Esophagus muscularis mucosa (tissue), 4 donors: Measurements from ENCODE around the gene IL32. TPM values are rescaled to one million over a fixed set of nuclear protein-coding genes. Genes with fewer than 3 reads are reported as not detected.

Experiments
- DNase-seq: peaks from one replicate; pipeline ENCODE4 v3.0.0-alpha.2; 2017; ENCODE audit errors: extremely low spot score
- H3K27ac ChIP-seq, 4 donors: fragments of 200-600 bp; sonication (generic); replicated peaks in 1 of 4; 1 replicate in 3 of 4; 2 replicates in 1 of 4; pipeline ENCODE4 v1.5.1; 2016 to 2019; ENCODE audit warnings: mild to moderate bottlenecking in 1 of 4
- H3K27me3 ChIP-seq, 4 donors: fragments of 200-600 bp; sonication (generic); one replicate each; pipeline versions ENCODE4 v1.5.1 to v1.6.0; 2016 to 2019
- H3K36me3 ChIP-seq, 4 donors: fragments of 200-600 bp; sonication (generic); one replicate each; pipeline ENCODE4 v1.5.1; 2016 to 2019
- H3K4me1 ChIP-seq, 4 donors: fragments of 200-600 bp; sonication (generic); one replicate each; pipeline ENCODE4 v1.5.1; 2016 to 2019
- H3K4me3 ChIP-seq, 4 donors: fragments of 200-600 bp; sonication (generic); 1 replicate in 2 of 4; 2 replicates in 2 of 4; pipeline ENCODE4 v1.5.1; 2016 to 2019; ENCODE audit warnings: mild to moderate bottlenecking in 4 of 4, moderate library complexity in 1 of 4
- H3K9me3 ChIP-seq, 4 donors: fragments of 200-600 bp; sonication (generic); 1 replicate in 3 of 4; 2 replicates in 1 of 4; pipeline ENCODE4 v1.5.1; 2016 to 2019
- CTCF ChIP-seq, 3 experiments: fragments of 200-600 bp in 2 of 3; fragments of 450-650 bp in 1 of 3; sonication (generic) in 2 of 3; IDR thresholded peaks; one replicate each; pipeline ENCODE4 v1.5.1; 2017 to 2019; ENCODE audit warnings: antibody characterized with exemption in 3 of 3, mild to moderate bottlenecking in 2 of 3, moderate library complexity in 1 of 3
- EP300 ChIP-seq: sonication (generic); formaldehyde crosslinking; IDR thresholded peaks from one replicate; pipeline ENCODE4 v1.6.1; 2017; ENCODE audit warnings: antibody characterized with exemption
- POLR2A ChIP-seq: fragments of 450-650 bp; IDR thresholded peaks from one replicate; pipeline ENCODE4 v1.6.1; 2017; ENCODE audit warnings: antibody characterized with exemption, moderate library complexity, mild to moderate bottlenecking, low read depth
- POLR2AphosphoS5 ChIP-seq, 2 donors: sonication (generic); formaldehyde crosslinking; IDR thresholded peaks; one replicate each; pipeline ENCODE4 v1.6.1; 2017; ENCODE audit warnings: antibody characterized with exemption in 2 of 2
- WGBS: methylation state at CpG from one replicate; pipeline ENCODE4 v1.1.5; 2018; 5-methylcytosine and 5-hydroxymethylcytosine counted together
- intact Hi-C: fragments of 100-400 bp; cut with DNase I; formaldehyde crosslinking; loops from one replicate; pipeline ENCODE4 v1.15.1; 2023
- total RNA-seq, 4 donors: library from RNA; depleted of rRNA; stranded (reverse); fragments of >200 nt; gene quantifications; one replicate each; pipeline versions ENCODE4 v1.1.0 to v1.2.1, GENCODE V29; 2016

IL32 gene
- total RNA-seq, 4 donors from 2014 or later = 13.7 to 40.8 (median 31.2) TPM

- Histone ChIP-seq H3K4me3 (no peak overlapping the region), H3K36me3 (peaks cover 11 to 23% (median 20%) of the 10 kb centered on the region in 4 donors), H3K9me3 (no peaks in the 10 kb centered on the region), H3K4me1 (peaks cover 48 to 73% (median 66%) of the 10 kb centered on the region in 4 donors), H3K27ac (no peak overlapping the region), H3K27me3 (peaks cover 0 to 26% (median 17%) of the 10 kb centered on the region in 4 donors)
- DNase-seq = no peak
- WGBS = 92% methylated on average over 8 of the region's 8 CpGs
- TF ChIP-seq CTCF (IDR thresholded peaks at IDR 0.05) (no peak), POLR2AphosphoS5 (IDR thresholded peaks at IDR 0.05) (no peak), POLR2A (no peak), EP300 (no peak)
- intact Hi-C loops = no loop called here
Measured at GRCh38 chr16:3026003-3026378, 39.4 kb upstream of the IL32 start.

- no peak overlapping the region for H3K27ac ChIP-seq
- intact Hi-C loops = no loop called here
- no peak for TF ChIP-seq EP300
- no peak for TF ChIP-seq POLR2AphosphoS5 (IDR thresholded peaks at IDR 0.05)
- TF ChIP-seq POLR2A = no peak
- no peak for TF ChIP-seq CTCF (IDR thresholded peaks at IDR 0.05)
- H3K36me3 ChIP-seq = peaks cover 11 to 20% (median 19%) of the 10 kb centered on the region in 4 donors
- DNase-seq = no peak
- WGBS = 94% methylated on average over 24 of the region's 24 CpGs
- peaks cover 40 to 65% (median 57%) of the 10 kb centered on the region in 4 donors for H3K4me1 ChIP-seq
- H3K27me3 ChIP-seq = peaks cover 0 to 33% (median 21%) of the 10 kb centered on the region in 4 donors
- no peaks in the 10 kb centered on the region for H3K9me3 ChIP-seq
- no peak overlapping the region for H3K4me3 ChIP-seq
Measured at GRCh38 chr16:3026609-3027488, 38.6 kb upstream of the IL32 start.

- Histone ChIP-seq H3K27ac (no peak overlapping the region), H3K27me3 (peaks cover 0 to 39% (median 21%) of the 10 kb centered on the region in 4 donors), H3K4me1 (peaks cover 34 to 59% (median 51%) of the 10 kb centered on the region in 4 donors), H3K36me3 (peaks cover 11 to 20% (median 19%) of the 10 kb centered on the region in 4 donors), H3K9me3 (no peaks in the 10 kb centered on the region), H3K4me3 (no peak overlapping the region)
- WGBS = 95% methylated on average over 4 of the region's 8 CpGs
- TF ChIP-seq POLR2A (no peak), POLR2AphosphoS5 (IDR thresholded peaks at IDR 0.05) (no peak), CTCF (IDR thresholded peaks at IDR 0.05) (no peak)
- intact Hi-C loops = no loop called here
- DNase-seq = no peak
Measured at GRCh38 chr16:3027489-3027795, 38.0 kb upstream of the IL32 start.

GRCh38 chr16:3027983-3028715 is 37.3 kb upstream of the IL32 start:
- intact Hi-C loops = loop anchor here (1.0 kb wide), 1 partner anchor 25 kb away; no protein-coding TSS in a partner anchor
- Histone ChIP-seq H3K27me3 (peaks cover 0 to 46% (median 24%) of the 10 kb centered on the region in 4 donors), H3K27ac (peak overlapping the region in 1 of 4 donors; percentile 34), H3K4me1 (peaks cover 27 to 52% (median 44%) of the 10 kb centered on the region in 4 donors), H3K9me3 (no peaks in the 10 kb centered on the region), H3K36me3 (peaks cover 11 to 20% (median 19%) of the 10 kb centered on the region in 4 donors), H3K4me3 (peak overlapping the region in 3 of 4 donors; percentile 16 to 33 (median 22))
- 31% methylated on average over 5 of the region's 58 CpGs for WGBS
- peak; percentile 39 to 56 for TF ChIP-seq POLR2AphosphoS5 (IDR thresholded peaks at IDR 0.05)
- no peak for TF ChIP-seq POLR2A
- no peak for TF ChIP-seq EP300
- peak; percentile 76 to 88 (median 81) for TF ChIP-seq CTCF (IDR thresholded peaks at IDR 0.05)
- DNase-seq = no peak
